NCI-H524 (cell line): ENCODE measurements around the gene ALOX15B.
"Not testable (repeated sequence)": the region's sequence is repeated elsewhere in the genome, so short reads cannot be mapped to it uniquely, and the experiment has no call there.

Experiments
- DNase-seq, 2 experiments: peaks; one replicate each; lab custom pipeline; 2025; lab: John Stamatoyannopoulos, UW

The ALOX15B gene

DNA sequence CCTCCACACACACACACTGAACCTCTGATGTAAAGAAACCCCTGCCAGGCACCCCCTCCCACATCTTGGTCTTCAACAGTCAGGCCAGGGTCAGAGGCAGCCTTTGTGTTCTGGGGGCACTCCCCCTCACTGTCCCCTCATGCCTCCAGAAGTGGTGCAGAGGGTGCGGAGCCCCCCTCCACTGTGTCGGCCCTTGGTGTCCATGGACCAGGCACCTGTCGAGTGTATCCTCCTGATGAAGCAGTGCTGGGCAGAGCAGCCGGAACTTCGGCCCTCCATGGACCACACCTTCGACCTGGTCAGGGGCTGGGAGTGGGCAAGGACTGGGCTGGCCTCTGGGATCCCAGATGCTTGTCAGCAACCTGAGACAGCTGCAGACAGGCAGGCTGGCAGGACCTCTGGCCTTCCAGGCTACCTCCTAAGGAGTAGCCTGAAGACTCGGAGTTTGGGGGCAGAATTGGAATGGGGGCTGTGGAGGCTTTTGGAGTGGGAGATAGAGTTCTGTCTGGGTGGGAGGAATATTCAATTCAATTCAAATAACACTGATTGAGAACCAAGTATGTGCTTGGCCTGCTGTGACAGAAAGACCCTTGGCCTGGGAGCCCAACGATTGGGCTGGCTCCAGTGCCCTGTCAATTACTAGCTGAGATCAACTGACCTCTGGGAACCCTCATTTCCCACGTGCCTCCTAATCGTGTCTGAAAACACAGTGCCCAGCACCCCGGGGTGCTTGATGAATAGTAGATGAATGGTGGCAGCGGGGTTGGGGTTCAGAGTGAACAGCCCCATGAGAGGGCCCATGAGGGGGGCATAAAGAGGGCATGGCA, 24.9 kb upstream of the ALOX15B start:
- no peak for DNase-seq

- DNase-seq = no peak
These were observed 24.4 kb upstream of the ALOX15B start for GRCh38 chr17:8014558-8014850.

GRCh38 chr17:8015236-8015956, 23.5 kb upstream of the ALOX15B start:
- no peak for DNase-seq

DNA sequence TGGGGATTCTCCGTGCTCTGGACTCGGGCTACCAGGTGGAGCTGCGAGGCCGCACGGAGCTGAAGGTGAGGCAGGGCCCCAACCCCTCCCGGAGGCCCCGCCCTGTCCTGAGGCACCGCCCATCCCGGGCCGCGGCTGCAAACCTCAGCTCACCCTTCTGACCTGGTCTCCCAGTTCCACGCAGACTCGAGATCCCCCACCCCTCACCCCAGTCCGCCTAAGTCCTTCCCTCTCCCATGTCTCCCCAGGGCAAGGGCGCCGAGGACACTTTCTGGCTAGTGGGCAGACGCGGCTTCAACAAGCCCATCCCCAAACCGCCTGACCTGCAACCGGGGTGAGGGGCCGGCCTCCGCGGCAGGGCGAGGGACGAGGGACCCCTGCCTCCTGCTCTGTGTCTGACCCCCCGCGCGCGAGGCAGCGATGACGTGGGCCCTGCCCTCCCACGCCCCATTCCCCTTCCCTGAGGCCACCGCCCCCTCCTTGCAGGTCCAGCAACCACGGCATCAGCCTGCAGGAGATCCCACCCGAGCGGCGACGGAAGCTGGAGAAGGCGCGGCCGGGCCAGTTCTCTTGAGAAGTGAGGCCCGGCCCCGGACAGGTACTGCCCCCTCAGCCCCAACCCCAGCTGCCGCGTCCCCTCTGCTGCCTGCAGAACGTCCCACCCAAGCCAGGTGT, 22.8 kb upstream of the ALOX15B start:
- no peak for DNase-seq

DNA sequence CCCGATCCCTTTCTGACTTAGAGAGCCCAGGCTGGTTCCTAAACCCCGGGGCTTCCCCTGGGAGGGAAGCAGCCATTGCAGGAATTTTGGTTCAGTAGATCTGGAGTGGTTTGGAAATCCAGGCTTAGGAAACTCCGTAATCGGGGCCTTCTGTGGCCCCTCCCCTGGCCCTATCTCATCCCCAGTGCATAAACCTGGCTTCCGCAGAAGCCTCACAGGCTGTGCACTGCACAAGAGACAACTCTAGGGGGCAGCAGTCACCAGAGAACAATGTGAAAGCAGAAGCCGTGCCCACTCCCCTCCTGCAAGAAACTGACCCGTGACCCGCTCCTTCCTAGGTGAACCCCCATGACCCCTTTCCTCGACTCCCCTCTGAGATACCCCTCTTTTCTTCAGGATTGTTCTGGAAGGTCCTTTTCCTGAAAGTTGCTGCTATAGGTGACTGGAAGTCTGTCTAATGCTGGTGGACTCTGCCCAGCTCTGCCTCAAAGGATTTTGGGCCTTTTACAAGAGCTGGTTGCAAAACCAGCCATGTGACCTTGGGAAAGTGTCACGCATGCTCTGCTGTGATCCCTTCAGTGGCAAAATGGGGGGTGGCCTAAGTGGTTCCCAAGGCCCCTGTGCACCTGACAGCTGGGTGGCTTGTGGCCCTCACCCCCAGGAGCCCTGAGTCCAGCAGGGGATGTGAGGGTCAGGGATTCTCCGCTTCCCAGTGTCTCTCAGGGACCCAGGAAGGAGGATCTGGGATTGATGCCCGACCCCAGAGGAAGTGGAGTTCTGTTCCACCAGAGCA, 22.0 kb upstream of the ALOX15B start:
- DNase-seq = peak in 1 of 2 experiments; percentile 8

GRCh38 chr17:8018436-8018835, 20.4 kb upstream of the ALOX15B start:
- DNase-seq = peak in 1 of 2 experiments; percentile 6

DNA sequence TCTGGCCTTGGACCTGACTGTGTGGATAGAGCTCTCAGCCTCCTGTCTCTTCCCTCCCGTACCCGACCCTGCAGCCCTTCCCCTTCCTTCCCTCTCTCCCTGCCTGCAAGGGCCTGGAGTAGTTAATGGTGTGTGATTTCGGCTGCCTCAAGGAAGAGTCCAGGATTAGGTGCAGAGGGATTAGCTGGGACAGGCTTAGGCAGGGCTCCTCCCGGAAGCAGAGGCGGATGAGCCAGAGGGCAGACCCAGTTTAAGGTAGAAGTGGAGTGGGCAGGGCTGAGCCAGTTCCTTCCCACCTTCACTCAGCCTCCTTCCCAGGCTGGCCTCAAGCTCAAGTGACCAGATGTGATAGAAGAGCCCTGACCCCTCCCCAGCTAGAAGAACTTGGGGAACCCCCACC, 19.7 kb upstream of the ALOX15B start:
- DNase-seq = peak in 1 of 2 experiments; percentile 40

DNA sequence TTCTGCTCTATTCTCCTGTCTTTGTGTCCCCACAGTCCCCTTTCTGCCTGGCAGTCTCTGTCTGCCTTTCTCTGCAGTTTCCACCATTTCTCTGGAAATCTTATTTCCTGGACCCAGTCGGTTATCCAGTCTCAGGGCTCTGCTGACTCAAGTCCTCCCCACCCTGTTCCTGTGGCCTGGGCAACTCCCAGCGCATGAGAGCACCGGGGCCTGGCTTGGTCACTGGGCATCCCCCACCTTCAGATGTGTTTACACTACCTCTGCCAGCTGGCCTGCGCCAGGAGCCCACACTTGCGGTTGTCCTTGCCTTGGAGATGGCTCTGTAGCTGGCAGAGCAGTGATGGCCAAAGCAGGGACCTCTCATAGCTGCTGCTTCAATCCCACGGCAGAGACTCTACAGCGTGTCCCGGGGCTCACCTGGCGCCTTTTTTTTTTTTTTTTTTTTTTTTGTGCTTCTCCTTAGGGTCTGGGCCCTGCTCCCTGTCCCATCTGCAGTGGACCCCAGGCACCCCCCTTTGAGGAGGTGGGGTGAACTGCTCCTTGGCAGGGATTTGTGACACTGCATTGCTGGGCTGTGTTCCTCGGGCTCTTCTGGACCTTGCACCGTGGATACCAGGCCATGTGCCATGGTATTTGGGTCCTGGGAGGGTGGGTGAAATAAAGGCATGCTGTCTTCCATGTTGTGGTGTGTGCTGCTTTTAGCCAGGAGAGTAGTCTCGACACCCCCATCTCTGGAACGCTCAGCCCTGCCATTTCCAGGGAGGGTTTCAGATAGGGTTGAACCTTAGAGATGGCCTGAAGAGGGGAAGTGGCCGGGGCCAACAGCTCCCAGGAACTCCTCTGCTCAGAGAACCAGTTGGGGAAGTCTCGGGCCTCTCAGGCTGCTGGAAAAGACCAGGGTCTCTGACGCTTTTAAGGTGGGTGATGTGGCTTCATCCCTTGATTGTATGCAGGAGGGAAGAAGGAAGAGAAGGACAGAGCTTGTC, 18.9 kb upstream of the ALOX15B start:
- DNase-seq = no peak

- no peak for DNase-seq
These were observed 17.9 kb upstream of the ALOX15B start for GRCh38 chr17:8020776-8021564.

DNA sequence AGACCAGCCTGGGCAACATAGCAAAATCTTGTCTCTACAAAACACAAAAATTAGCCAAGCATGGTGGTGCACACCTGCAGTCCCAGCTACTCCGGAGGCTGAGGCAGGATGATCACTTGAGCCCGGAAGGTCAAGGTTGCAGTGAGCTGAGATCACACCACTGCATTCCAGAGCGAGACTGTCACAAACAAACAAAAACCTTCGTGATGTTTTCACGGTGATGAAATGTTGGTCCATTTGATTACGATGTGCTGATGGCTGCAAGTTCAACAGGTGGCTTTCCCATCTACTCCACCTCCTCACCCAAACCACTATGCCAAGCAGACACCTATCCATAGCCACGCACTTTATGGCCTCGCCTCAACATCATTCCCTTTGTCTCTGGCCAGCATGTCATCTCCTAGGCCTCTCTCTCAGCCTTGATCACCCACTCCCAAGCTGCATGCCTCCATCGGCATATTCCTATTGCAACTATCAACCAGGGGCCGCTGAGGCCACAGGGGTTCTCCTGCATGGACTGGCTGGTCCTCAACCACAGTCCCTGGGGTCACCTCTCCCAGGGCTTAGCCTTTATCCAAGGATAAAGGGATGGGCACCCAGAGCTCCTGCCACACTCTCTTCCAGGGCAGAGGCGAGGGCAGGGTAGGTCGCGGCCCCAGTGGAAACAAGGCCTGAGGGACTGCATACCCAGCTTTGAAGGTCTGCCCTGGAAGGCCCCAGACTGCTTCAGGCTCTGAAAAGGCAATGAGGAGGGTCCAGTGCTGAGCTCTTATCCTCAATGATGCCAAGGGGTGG, 17.1 kb upstream of the ALOX15B start:
- no peak for DNase-seq

GRCh38 chr17:8022360-8023003, 16.4 kb upstream of the ALOX15B start:
- DNase-seq = no peak

DNA sequence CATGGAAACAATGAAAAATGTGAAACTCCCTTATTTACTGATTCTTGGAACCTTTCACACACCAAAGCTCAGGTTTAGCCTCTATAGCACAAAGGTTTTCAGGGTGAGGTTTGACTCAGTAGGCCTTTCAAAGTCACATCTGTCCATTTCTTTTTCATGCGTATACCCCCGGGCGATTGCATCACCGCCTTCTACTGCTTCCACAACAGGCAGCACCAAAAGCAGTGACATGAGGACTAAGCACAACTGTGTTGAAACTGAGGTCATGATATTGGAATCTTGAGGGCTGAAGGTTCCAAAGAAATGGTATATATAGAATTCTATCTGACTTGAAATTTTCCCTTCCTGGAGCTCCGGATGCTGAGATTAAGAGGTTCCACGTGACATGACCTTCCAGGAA, 14.7 kb upstream of the ALOX15B start:
- DNase-seq = not testable (repeated sequence)

GRCh38 chr17:8025176-8025911, 13.5 kb upstream of the ALOX15B start:
- DNase-seq = no peak

DNA sequence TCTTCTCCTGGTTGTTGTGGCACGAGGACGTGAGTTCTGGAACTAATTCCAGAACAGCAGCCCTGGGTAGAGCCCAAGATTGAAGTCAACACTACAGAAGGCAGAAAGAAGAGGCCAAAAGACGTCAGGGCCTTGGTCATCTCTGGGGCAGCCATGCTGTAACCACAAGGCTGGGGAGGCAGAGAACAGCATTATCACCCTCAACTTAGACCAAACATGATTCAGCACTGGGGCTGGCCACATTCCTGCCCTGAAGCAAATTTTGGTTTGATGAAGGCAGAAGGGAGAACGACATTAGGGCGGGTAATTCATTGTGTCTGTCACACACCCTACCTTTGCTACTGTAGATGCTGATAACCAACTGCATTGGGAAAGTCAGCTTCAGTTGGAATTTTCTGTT, 9.7 kb upstream of the ALOX15B start:
- no peak for DNase-seq

DNA sequence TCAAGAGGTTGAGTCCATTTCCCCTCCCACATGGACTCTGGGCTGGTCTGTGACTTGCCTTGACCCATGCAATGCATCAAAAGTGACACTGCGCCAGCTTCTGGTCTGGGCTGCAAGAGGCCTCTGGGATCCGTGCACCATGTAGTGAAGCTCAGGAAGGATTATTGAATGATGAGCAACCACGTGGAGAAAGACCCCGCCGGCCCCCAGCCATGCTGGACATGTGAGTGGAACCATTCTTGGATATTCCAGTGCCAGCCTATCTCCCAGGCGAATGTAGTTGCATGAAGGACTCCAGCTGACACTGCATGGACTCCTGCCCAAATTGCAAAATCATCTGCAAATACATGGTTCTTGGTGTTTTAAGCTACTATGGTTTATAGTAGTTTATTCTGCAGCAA, 7.6 kb upstream of the ALOX15B start:
- no peak for DNase-seq

DNA sequence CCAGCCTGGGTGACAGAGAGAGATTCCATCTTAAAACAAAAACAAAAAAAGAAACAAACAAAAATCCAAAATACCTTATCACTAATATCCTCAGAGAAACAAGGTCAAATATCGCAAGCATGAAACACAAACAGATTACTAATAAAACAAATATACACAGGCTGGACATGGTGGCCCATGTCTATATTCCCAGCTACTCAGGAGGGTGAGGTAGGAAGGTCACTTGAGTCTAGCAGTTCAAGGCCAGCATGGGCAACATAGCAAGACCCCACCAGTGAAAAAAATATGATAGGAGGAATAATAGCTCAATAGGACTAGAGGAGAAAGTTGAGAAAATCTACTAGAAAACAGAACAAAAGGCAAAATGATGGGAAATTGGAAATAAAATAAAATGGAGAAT, 6.9 kb upstream of the ALOX15B start:
- no peak for DNase-seq

GRCh38 chr17:8032442-8032841, 6.4 kb upstream of the ALOX15B start:
- no peak for DNase-seq

- no peak for DNase-seq
These were observed 831 bp downstream of the ALOX15B start for GRCh38 chr17:8039611-8040168.
